Measurements from ENCODE around the gene SMYD3. TPM values are rescaled to one million over a fixed set of nuclear protein-coding genes. Genes with fewer than 3 reads are reported as not detected.

The SMYD3 gene
- polyA plus RNA-seq, 1 donor, result 25.2 TPM

GRCh38 chr1:246147524-246148461 lies 359.3 kb downstream of the SMYD3 start:
- DNase-seq, result no peak

GRCh38 chr1:246146804-246147523 lies 360.1 kb downstream of the SMYD3 start:
- no peak for DNase-seq

- no peak for DNase-seq
Measured at GRCh38 chr1:246145900-246146299, 361.2 kb downstream of the SMYD3 start.

- no peak for DNase-seq
Measured at GRCh38 chr1:246144931-246145330, 362.1 kb downstream of the SMYD3 start.

- DNase-seq, result no peak
Measured at GRCh38 chr1:246142320-246142893, 364.7 kb downstream of the SMYD3 start.

GRCh38 chr1:246141306-246141705 lies 365.8 kb downstream of the SMYD3 start:
- DNase-seq, result no peak

- no peak for DNase-seq
Measured at GRCh38 chr1:246139745-246140182, 367.3 kb downstream of the SMYD3 start.

GRCh38 chr1:246138781-246139180 lies 368.3 kb downstream of the SMYD3 start:
- no peak for DNase-seq

GRCh38 chr1:246136477-246136876 lies 370.6 kb downstream of the SMYD3 start:
- DNase-seq, result no peak

- DNase-seq, result no peak
Measured at GRCh38 chr1:246134789-246135188, 372.3 kb downstream of the SMYD3 start.

GRCh38 chr1:246131095-246131494 lies 376.0 kb downstream of the SMYD3 start:
- no peak for DNase-seq

GRCh38 chr1:246128494-246129069 lies 378.5 kb downstream of the SMYD3 start:
- DNase-seq, result no peak

GRCh38 chr1:246126580-246126979 lies 380.5 kb downstream of the SMYD3 start:
- DNase-seq, result no peak

- DNase-seq, result no peak
Measured at GRCh38 chr1:246122071-246122470, 385.0 kb downstream of the SMYD3 start.

- no peak for DNase-seq
Measured at GRCh38 chr1:246121533-246121932, 385.5 kb downstream of the SMYD3 start.

- DNase-seq, result peak; percentile 47
Measured at GRCh38 chr1:246117066-246117791, 389.9 kb downstream of the SMYD3 start.

GRCh38 chr1:246114369-246114768 lies 392.7 kb downstream of the SMYD3 start:
- no peak for DNase-seq

- no peak for DNase-seq
Measured at GRCh38 chr1:246113555-246114095, 393.5 kb downstream of the SMYD3 start.

GRCh38 chr1:246111570-246111969 lies 395.5 kb downstream of the SMYD3 start:
- DNase-seq, result no peak

- DNase-seq, result no peak
Measured at GRCh38 chr1:246110343-246111219, 396.5 kb downstream of the SMYD3 start.
